Neuronal stem cell (in vitro differentiated cells): ENCODE measurements around the gene SH3BP2.

Experiments used
- DNase-seq: peaks from one replicate; pipeline ENCODE4 v3.0.0-alpha.2; 2013; ENCODE audit warnings: low spot score
- H2AFZ ChIP-seq: one replicate; pipeline ENCODE4 v1.6.1; 2013; ENCODE audit warnings: mild to moderate bottlenecking, low read length, inconsistent platforms
- H2AK5ac ChIP-seq: 2 replicates; pipeline ENCODE4 v1.6.1; 2013; ENCODE audit warnings: low read depth, mild to moderate bottlenecking, inconsistent platforms, low read length, moderate library complexity, mixed read lengths
- H2BK120ac ChIP-seq: 2 replicates; pipeline ENCODE4 v1.6.1; 2013; ENCODE audit warnings: low read depth, mild to moderate bottlenecking, inconsistent platforms, low read length, moderate library complexity, mixed read lengths
- H2BK12ac ChIP-seq: one replicate; pipeline ENCODE4 v1.6.1; 2013; ENCODE audit warnings: low read length, inconsistent platforms
- H2BK15ac ChIP-seq: 2 replicates; pipeline ENCODE4 v1.6.1; 2013; ENCODE audit warnings: mild to moderate bottlenecking, low read length, inconsistent platforms, mixed read lengths
- H2BK5ac ChIP-seq: one replicate; pipeline ENCODE4 v1.6.1; 2013; ENCODE audit warnings: inconsistent platforms, mild to moderate bottlenecking, low read length, moderate library complexity
- H3K14ac ChIP-seq: one replicate; pipeline ENCODE4 v1.6.1; 2013; ENCODE audit warnings: low read length, inconsistent platforms
- H3K18ac ChIP-seq: 2 replicates; pipeline ENCODE4 v1.6.1; 2013; ENCODE audit warnings: low read length, inconsistent platforms
- H3K23ac ChIP-seq: 2 replicates; pipeline ENCODE4 v1.6.1; 2013; ENCODE audit warnings: low read depth, mild to moderate bottlenecking, mixed read lengths, low read length, inconsistent platforms; ENCODE audit not compliant: poor library complexity
- H3K27ac ChIP-seq: replicated peaks from 3 replicates; pipeline ENCODE4 v1.5.1; 2013; ENCODE audit warnings: low read length, inconsistent platforms
- H3K27me3 ChIP-seq, 3 experiments: 2 replicates each; pipeline ENCODE4 v1.6.1; 2013; ENCODE audit warnings: low read length in 3 of 3, mild to moderate bottlenecking in 2 of 3, inconsistent platforms in 1 of 3, low read depth in 1 of 3, mixed read lengths in 1 of 3, moderate library complexity in 1 of 3; ENCODE audit not compliant: control insufficient read depth in 3 of 3, insufficient read depth in 3 of 3
- H3K36me3 ChIP-seq, 2 donors: replicated peaks in 1 of 2; 2 replicates each; pipeline ENCODE4 v1.6.1; 2013; ENCODE audit warnings: low read length in 2 of 2; ENCODE audit not compliant: control insufficient read depth in 2 of 2, insufficient read depth in 2 of 2
- H3K4ac ChIP-seq: 2 replicates; pipeline ENCODE4 v1.6.1; 2013; ENCODE audit warnings: inconsistent platforms, mild to moderate bottlenecking, low read length, moderate library complexity
- H3K4me1 ChIP-seq, 2 donors: 1 replicate in 1 of 2; 2 replicates in 1 of 2; pipeline ENCODE4 v1.6.1; 2013; ENCODE audit warnings: low read length in 2 of 2, low read depth in 1 of 2; ENCODE audit not compliant: control insufficient read depth in 2 of 2, insufficient read depth in 1 of 2
- H3K4me2 ChIP-seq: one replicate; pipeline ENCODE4 v1.6.1; 2013; ENCODE audit warnings: mild to moderate bottlenecking, low read length, inconsistent platforms; ENCODE audit not compliant: insufficient read depth, poor library complexity, severe bottlenecking
- H3K4me3 ChIP-seq, 2 donors: 2 replicates each; pipeline ENCODE4 v1.5.1; 2013; ENCODE audit warnings: low read length in 2 of 2, mild to moderate bottlenecking in 2 of 2, inconsistent platforms in 1 of 2, moderate library complexity in 1 of 2
- H3K79me1 ChIP-seq: one replicate; pipeline ENCODE4 v1.6.1; 2013; ENCODE audit warnings: low read depth, mild to moderate bottlenecking, inconsistent platforms, low read length, moderate library complexity
- H3K9ac ChIP-seq: one replicate; pipeline ENCODE4 v1.6.1; 2013; ENCODE audit warnings: mild to moderate bottlenecking, low read depth, low read length, inconsistent platforms; ENCODE audit not compliant: poor library complexity
- H3K9me3 ChIP-seq, 2 donors: replicated peaks in 1 of 2; 2 replicates each; pipeline versions ENCODE3 to v1.6.1; 2013; ENCODE audit warnings: low read length in 2 of 2, mild to moderate bottlenecking in 2 of 2, inconsistent platforms in 1 of 2, low read depth in 1 of 2, mixed read lengths in 1 of 2, moderate library complexity in 1 of 2; ENCODE audit not compliant: control insufficient read depth in 2 of 2, insufficient read depth in 1 of 2
- H4K8ac ChIP-seq: one replicate; pipeline ENCODE4 v1.6.1; 2013; ENCODE audit warnings: low read depth, mild to moderate bottlenecking, inconsistent platforms, low read length, moderate library complexity
- H4K91ac ChIP-seq: one replicate; pipeline ENCODE4 v1.6.1; 2013; ENCODE audit warnings: low read length, low read depth, mild to moderate bottlenecking, inconsistent platforms; ENCODE audit not compliant: poor library complexity
- WGBS, 2 donors: extraction: QIAGEN DNeasy Blood & Tissue Kit; methylation state at CpG; one replicate each; pipeline ENCODE4 v1.1.7; 2013; ENCODE audit warnings: missing lambda C conversion rate in 2 of 2, mixed read lengths in 1 of 2; ENCODE audit not compliant: insufficient read length in 2 of 2, insufficient replicate concordance in 1 of 2; ENCODE audit errors: extremely low coverage in 2 of 2; 5-methylcytosine and 5-hydroxymethylcytosine counted together

Gene SH3BP2

GRCh38 chr4:2865196-2865780, 72.4 kb downstream of the SH3BP2 start:
- Histone ChIP-seq H2BK5ac (no peak overlapping the region), H3K27me3 (no peaks in the 10 kb centered on the region), H2BK12ac (no peak overlapping the region), H3K36me3 (peaks cover 0 to 3% of the 10 kb centered on the region in 2 donors), H4K91ac (no peak overlapping the region), H3K14ac (no peak overlapping the region), H4K8ac (no peak overlapping the region), H3K18ac (no peak overlapping the region), H3K9me3 (no peaks in the 10 kb centered on the region), H2AK5ac (no peak overlapping the region), H3K23ac (no peak overlapping the region), H3K4me1 (peaks cover 7 to 38% of the 10 kb centered on the region in 2 donors), H2BK120ac (no peak overlapping the region), H3K4me3 (no peak overlapping the region), H3K4me2 (no peak overlapping the region), H3K27ac (no peak overlapping the region), H3K79me1 (peaks cover 6% of the 10 kb centered on the region), H3K4ac (no peak overlapping the region), H3K9ac (no peak overlapping the region), H2AFZ (no peak overlapping the region), H2BK15ac (no peak overlapping the region)
- no peak for DNase-seq
- WGBS, 2 donors, result no CpG with 5 or more reads among the region's 2 CpGs

GRCh38 chr4:2866160-2866861, 73.4 kb downstream of the SH3BP2 start:
- H3K36me3 ChIP-seq, result peaks cover 0 to 3% of the 10 kb centered on the region in 2 donors
- H4K91ac ChIP-seq, result no peak overlapping the region
- no peak for DNase-seq
- no peak overlapping the region for H2BK15ac ChIP-seq
- H3K23ac ChIP-seq, result no peak overlapping the region
- H3K18ac ChIP-seq, result no peak overlapping the region
- H3K4me1 ChIP-seq, result peaks cover 0 to 33% of the 10 kb centered on the region in 2 donors
- no peak overlapping the region for H3K14ac ChIP-seq
- H3K4me2 ChIP-seq, result no peak overlapping the region
- no peak overlapping the region for H3K4me3 ChIP-seq
- no peak overlapping the region for H2AFZ ChIP-seq
- H2AK5ac ChIP-seq, result no peak overlapping the region
- WGBS, 2 donors, result no CpG with 5 or more reads among the region's 10 CpGs
- no peak overlapping the region for H2BK120ac ChIP-seq
- H2BK5ac ChIP-seq, result no peak overlapping the region
- H4K8ac ChIP-seq, result no peak overlapping the region
- no peaks in the 10 kb centered on the region for H3K9me3 ChIP-seq
- H3K27ac ChIP-seq, result peak overlapping the region; percentile 73
- H3K27me3 ChIP-seq, result no peaks in the 10 kb centered on the region
- no peak overlapping the region for H3K9ac ChIP-seq
- H2BK12ac ChIP-seq, result no peak overlapping the region
- H3K79me1 ChIP-seq, result peaks cover 6% of the 10 kb centered on the region
- H3K4ac ChIP-seq, result no peak overlapping the region

- Histone ChIP-seq H3K4ac (no peak overlapping the region), H3K79me1 (peaks cover 6% of the 10 kb centered on the region), H2BK15ac (no peak overlapping the region), H3K14ac (no peak overlapping the region), H3K27ac (peak overlapping the region; percentile 73), H2BK12ac (no peak overlapping the region), H4K91ac (no peak overlapping the region), H3K4me1 (peaks cover 2 to 30% of the 10 kb centered on the region in 2 donors), H3K4me3 (no peak overlapping the region), H3K36me3 (peaks cover 0 to 3% of the 10 kb centered on the region in 2 donors), H2BK120ac (no peak overlapping the region), H3K4me2 (no peak overlapping the region), H2AFZ (no peak overlapping the region), H3K23ac (no peak overlapping the region), H4K8ac (no peak overlapping the region), H3K9ac (no peak overlapping the region), H3K9me3 (no peaks in the 10 kb centered on the region), H2BK5ac (no peak overlapping the region), H3K27me3 (no peaks in the 10 kb centered on the region), H3K18ac (no peak overlapping the region), H2AK5ac (no peak overlapping the region)
- no CpG with 5 or more reads among the region's 5 CpGs for WGBS, 2 donors
- no peak for DNase-seq
These were observed 74.0 kb downstream of the SH3BP2 start for GRCh38 chr4:2866891-2867290.

GRCh38 chr4:2867758-2868491, 75.0 kb downstream of the SH3BP2 start:
- H3K27ac ChIP-seq, result peak overlapping the region; percentile 40
- no peak overlapping the region for H4K91ac ChIP-seq
- H3K18ac ChIP-seq, result no peak overlapping the region
- peaks cover 6% of the 10 kb centered on the region for H3K79me1 ChIP-seq
- no peak overlapping the region for H3K9ac ChIP-seq
- H3K14ac ChIP-seq, result no peak overlapping the region
- H3K4me3 ChIP-seq, result no peak overlapping the region
- no peak overlapping the region for H3K23ac ChIP-seq
- no CpG with 5 or more reads among the region's 10 CpGs for WGBS, 2 donors
- no peak overlapping the region for H2AFZ ChIP-seq
- H3K27me3 ChIP-seq, result no peaks in the 10 kb centered on the region
- no peak overlapping the region for H4K8ac ChIP-seq
- no peak overlapping the region for H2BK12ac ChIP-seq
- H3K36me3 ChIP-seq, result peaks cover 0 to 3% of the 10 kb centered on the region in 2 donors
- peaks cover 3 to 23% of the 10 kb centered on the region in 2 donors for H3K4me1 ChIP-seq
- no peak overlapping the region for H3K4ac ChIP-seq
- DNase-seq, result no peak
- H3K4me2 ChIP-seq, result peak overlapping the region; percentile 20
- H2BK5ac ChIP-seq, result no peak overlapping the region
- H2BK15ac ChIP-seq, result no peak overlapping the region
- H2BK120ac ChIP-seq, result no peak overlapping the region
- no peak overlapping the region for H2AK5ac ChIP-seq
- no peaks in the 10 kb centered on the region for H3K9me3 ChIP-seq
